ENCODE data around the gene BMPR1A. TPM values are rescaled to one million over a fixed set of nuclear protein-coding genes. Genes with fewer than 3 reads are reported as not detected.

The BMPR1A gene
- total and polyA plus RNA-seq, 9 of the 15 experiments (the other 6 are each of a cell fraction or from before 2014, with no cell fraction given) = 1.6 to 17.5 (median 9.1) TPM

GRCh38 chr10:86775056-86775869, 18.8 kb downstream of the BMPR1A start (continued):
- TF ChIP-seq VEZF1 (CRISPR knock-in tag; IDR thresholded peaks at IDR 0.05) (peak; percentile 32; the same call in 1 of the 2 replicates), NCOA6 (IDR thresholded peaks at IDR 0.05) (no peak), ARID2 (IDR thresholded peaks at IDR 0.05) (no peak), ZNF717 (CRISPR knock-in tag; IDR thresholded peaks at IDR 0.05) (no peak), TCF7L2 (IDR thresholded peaks at IDR 0.05; ENCODE audit: low read depth, low read length) (no peak), ARID4B (CRISPR knock-in tag; IDR thresholded peaks at IDR 0.05) (no peak), NCOA1 (IDR thresholded peaks at IDR 0.05; ENCODE audit: low read depth) (peak; percentile 47; the same call in 1 of the 2 replicates), ZC3H8 (IDR thresholded peaks at IDR 0.05) (no peak), SMARCA5 (IDR thresholded peaks at IDR 0.05) (no peak), ZNF445 (CRISPR knock-in tag; IDR thresholded peaks at IDR 0.05; ENCODE audit: low read depth) (no peak), CHCHD3 (CRISPR knock-in tag; IDR thresholded peaks at IDR 0.05) (no peak), EWSR1 (IDR thresholded peaks at IDR 0.05; ENCODE audit: borderline replicate concordance, low read depth, partially characterized antibody) (no peak), ZKSCAN3 (CRISPR knock-in tag; IDR thresholded peaks at IDR 0.05) (no peak), ZBTB12 (CRISPR knock-in tag; IDR thresholded peaks at IDR 0.05) (no peak), NFIX (CRISPR knock-in tag; IDR thresholded peaks at IDR 0.05; ENCODE audit: low read depth) (no peak), KLF16 (IDR thresholded peaks at IDR 0.05) (peak; percentile 68), BCL6 (CRISPR knock-in tag; IDR thresholded peaks at IDR 0.05) (no peak), JUND (IDR thresholded peaks at IDR 0.05; ENCODE audit: borderline replicate concordance, low read depth, low read length) (peak; percentile 78), JUND (tag; IDR thresholded peaks at IDR 0.05; ENCODE audit: borderline replicate concordance, low read depth, low read length) (peak; percentile 70; the same call in 1 of the 3 replicates), DEAF1 (CRISPR knock-in tag; IDR thresholded peaks at IDR 0.05) (no peak), ZNF232 (CRISPR knock-in tag; IDR thresholded peaks at IDR 0.05) (no peak), DDX20 (tag; IDR thresholded peaks at IDR 0.05; ENCODE audit: low read depth) (no peak)

Measured in K562 (cell line).